ENCODE data around the gene IFNL3. TPM values are rescaled to one million over a fixed set of nuclear protein-coding genes. Genes with fewer than 3 reads are reported as not detected.

Gene IFNL3
- total RNA-seq, 1 donor from 2014 or later = not detected

- no peak overlapping the region for H3K27ac Mint-ChIP-seq (ENCODE audit: unreplicated experiment)
- no peaks in the 10 kb centered on the region for H3K36me3 Mint-ChIP-seq (ENCODE audit: low read depth)
- TF ChIP-seq CTCF (conservative IDR thresholded peaks at IDR 0.05) = no peak
- peaks cover 14% of the 10 kb centered on the region for H3K27me3 Mint-ChIP-seq (ENCODE audit: low read depth)
- H3K9me3 Mint-ChIP-seq = no peaks in the 10 kb centered on the region
- H3K4me1 Mint-ChIP-seq = no peaks in the 10 kb centered on the region
- no peak for DNase-seq (ENCODE audit: low read depth, low spot score)
- H3K4me3 Mint-ChIP-seq = no peak overlapping the region
Measured at GRCh38 chr19:39207293-39207836, 37.4 kb downstream of the IFNL3 start.

DNA sequence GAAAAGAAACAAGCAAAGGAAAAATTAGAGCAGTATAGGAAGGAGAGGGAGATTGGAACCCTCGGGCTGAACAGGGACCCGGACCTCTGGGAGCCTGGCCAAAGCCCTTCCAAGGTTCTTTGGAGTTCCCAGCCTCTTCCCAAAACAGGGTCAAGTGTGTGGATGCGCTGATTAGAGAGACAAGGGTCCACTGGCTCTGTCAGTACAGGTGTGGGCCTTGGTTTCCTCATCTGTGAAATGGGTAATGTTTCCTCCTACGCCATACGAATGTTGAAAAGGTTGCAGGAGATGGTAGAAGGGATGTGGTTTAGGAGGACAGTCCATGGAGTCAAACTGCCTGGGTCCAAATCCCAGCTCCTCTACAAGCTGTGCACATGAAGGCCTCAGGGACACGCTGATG is 38.7 kb downstream of the IFNL3 start:
- Mint-ChIP-seq H3K27me3 (ENCODE audit: low read depth) (peaks cover 21% of the 10 kb centered on the region), H3K9me3 (no peaks in the 10 kb centered on the region), H3K27ac (ENCODE audit: unreplicated experiment) (no peak overlapping the region), H3K4me3 (no peak overlapping the region), H3K36me3 (ENCODE audit: low read depth) (no peaks in the 10 kb centered on the region), H3K4me1 (no peaks in the 10 kb centered on the region)
- no peak for DNase-seq (ENCODE audit: low read depth, low spot score)
- no peak for TF ChIP-seq CTCF (conservative IDR thresholded peaks at IDR 0.05)

DNA sequence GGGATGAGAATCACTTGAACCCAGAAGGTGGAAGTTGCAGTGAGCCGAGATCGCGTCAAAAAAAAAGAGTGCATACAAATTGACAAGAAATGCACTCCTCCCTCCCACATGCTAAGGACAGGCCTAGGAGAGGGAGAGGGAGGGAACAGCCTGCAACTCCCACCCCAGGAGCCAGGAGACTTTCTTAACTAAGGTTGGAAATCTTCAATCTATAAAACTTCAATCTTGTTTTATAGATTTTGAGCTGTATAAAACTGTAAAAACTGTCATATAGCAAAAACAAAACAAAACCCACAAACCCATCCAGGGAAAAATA is 39.4 kb downstream of the IFNL3 start:
- Mint-ChIP-seq H3K36me3 (ENCODE audit: low read depth) (no peaks in the 10 kb centered on the region), H3K27ac (ENCODE audit: unreplicated experiment) (no peak overlapping the region), H3K4me3 (no peak overlapping the region), H3K4me1 (no peaks in the 10 kb centered on the region), H3K27me3 (ENCODE audit: low read depth) (peaks cover 28% of the 10 kb centered on the region), H3K9me3 (no peaks in the 10 kb centered on the region)
- TF ChIP-seq CTCF (conservative IDR thresholded peaks at IDR 0.05) = no peak
- DNase-seq (ENCODE audit: low read depth, low spot score) = no peak

DNA sequence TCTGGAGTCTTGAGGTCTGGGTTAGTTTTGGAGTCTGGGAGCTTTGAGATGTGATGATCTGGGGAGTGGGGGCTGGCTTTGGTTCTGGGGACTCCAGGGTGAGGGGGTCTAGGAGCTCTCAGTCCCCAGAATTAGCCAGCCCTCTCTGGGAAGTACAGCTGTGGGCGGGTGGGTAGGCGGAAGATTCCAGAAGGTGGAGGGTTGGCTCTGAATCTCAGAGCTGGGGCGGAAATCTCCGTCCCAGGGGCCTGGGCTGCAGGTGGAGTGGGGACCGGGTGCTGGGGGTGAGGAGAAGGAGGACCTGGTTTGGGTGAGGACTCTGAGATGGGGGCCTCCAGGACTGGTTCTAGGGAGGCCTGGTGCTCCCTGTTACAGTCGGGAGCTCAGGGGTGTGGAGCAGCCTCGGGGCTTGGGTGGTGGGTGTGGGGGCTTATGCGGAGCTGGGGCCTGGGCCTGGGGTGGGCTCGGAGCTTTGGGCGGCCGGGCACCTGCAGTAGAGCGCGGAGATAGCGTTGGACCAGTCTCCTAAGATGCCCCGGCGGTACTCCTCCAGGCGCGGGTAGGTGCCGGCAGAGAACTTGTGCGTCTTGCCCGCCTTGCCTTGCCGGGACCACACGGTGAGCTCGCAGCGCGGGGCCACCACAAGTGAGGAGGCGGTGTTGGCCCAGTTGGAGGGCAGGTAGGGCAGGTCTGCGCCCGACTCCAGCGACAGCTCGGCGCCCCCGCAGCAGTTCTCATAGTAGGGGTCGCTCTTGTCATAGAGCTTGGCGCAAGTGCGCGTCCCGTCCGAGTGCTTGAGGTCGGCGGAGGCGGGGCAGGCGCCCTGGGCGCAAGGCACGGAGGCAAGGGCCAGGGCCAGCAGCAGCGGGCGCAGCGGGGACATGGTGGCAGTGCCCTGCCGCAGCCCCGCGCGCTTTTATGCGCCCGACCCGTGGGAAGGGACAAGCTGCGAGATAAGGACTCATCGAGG is 41.1 kb downstream of the IFNL3 start, which contains the start of gene SYCN:
SYCN (minus strand) TSS at position 892 of the 970 bp plus-strand sequence; CDS start at position 883, 9 bp downstream.
- H3K27me3 Mint-ChIP-seq (ENCODE audit: low read depth) = peaks cover 34% of the 10 kb centered on the region
- no peak for DNase-seq (ENCODE audit: low read depth, low spot score)
- H3K9me3 Mint-ChIP-seq = no peaks in the 10 kb centered on the region
- no peak within 1 kb of the TSS for H3K4me3 Mint-ChIP-seq
- TF ChIP-seq CTCF (conservative IDR thresholded peaks at IDR 0.05) = no peak
- H3K36me3 Mint-ChIP-seq (ENCODE audit: low read depth) = no peaks in the 10 kb centered on the region
- H3K4me1 Mint-ChIP-seq = no peaks in the 10 kb centered on the region
- no peak within 1 kb of the TSS for H3K27ac Mint-ChIP-seq (ENCODE audit: unreplicated experiment)

GRCh38 chr19:39202998-39203355 is 41.8 kb downstream of the IFNL3 start:
- H3K4me3 Mint-ChIP-seq = no peak overlapping the region
- no peak overlapping the region for H3K27ac Mint-ChIP-seq (ENCODE audit: unreplicated experiment)
- peaks cover 35% of the 10 kb centered on the region for H3K27me3 Mint-ChIP-seq (ENCODE audit: low read depth)
- no peaks in the 10 kb centered on the region for H3K4me1 Mint-ChIP-seq
- H3K36me3 Mint-ChIP-seq (ENCODE audit: low read depth) = no peaks in the 10 kb centered on the region
- no peak for DNase-seq (ENCODE audit: low read depth, low spot score)
- H3K9me3 Mint-ChIP-seq = no peaks in the 10 kb centered on the region
- TF ChIP-seq CTCF (conservative IDR thresholded peaks at IDR 0.05) = no peak

All from neural crest cell (in vitro differentiated cells).